GM12878 (cell line): ENCODE data around the gene EPHA2. TPM values are rescaled to one million over a fixed set of nuclear protein-coding genes. Genes with fewer than 3 reads are reported as not detected.

ENCODE experiments used
- ATAC-seq: fragments of 200-7000 bp; cut with Tn5 transposase; 3 replicates; pipeline ENCODE4 v1.9.1; 2020; ENCODE audit warnings: mild to moderate bottlenecking, moderate library complexity
- BruUV-seq: library from RNA; stranded (reverse); fragments of 400-500 nt; replicated peaks from 2 replicates; lab custom pipeline; 2021; lab: Mats Ljungman, UMichigan
- CTCF ChIA-PET: fragments of 300-600 bp; sonication (Branson Sonifier 250); formaldehyde crosslinking; extraction: SDS; loops from one replicate; lab custom pipeline; 2021; ENCODE audit warnings: inconsistent platforms; lab: Yijun Ruan, JAX
- POLR2A ChIA-PET: fragments of 350-600 bp; formaldehyde crosslinking; extraction: SDS; loops from one replicate; lab custom pipeline; 2021; ENCODE audit warnings: inconsistent platforms; lab: Charles Lee
- RAD21 ChIA-PET: fragments of 300-600 bp; sonication (Branson Sonifier 250); formaldehyde crosslinking; loops from one replicate; lab custom pipeline; 2023; ENCODE audit warnings: antibody characterized with exemption; ENCODE audit not compliant: unreplicated experiment; lab: Charles Lee
- SMC1A ChIA-PET: fragments of 300-600 bp; sonication (Branson Sonifier 250); formaldehyde crosslinking; loops from one replicate; lab custom pipeline; 2023; ENCODE audit not compliant: unreplicated experiment, uncharacterized antibody; lab: Charles Lee
- DNase-seq: peaks from one replicate; pipeline ENCODE4 v3.0.0-alpha.2; 2011; ENCODE audit warnings: low read depth, low spot score
- FAIRE-seq: peaks from 3 replicates; lab custom pipeline; 2011; peaks lifted over from hg19 to GRCh38; lab: Jason Lieb, UNC
- H2AFZ ChIP-seq: 2 replicates; pipeline ENCODE4 v1.6.0; 2011; ENCODE audit warnings: low read depth, low read length, control low read depth; ENCODE audit not compliant: control insufficient read depth
- H3K27ac ChIP-seq: 2 replicates; pipeline ENCODE4 v1.5.1; 2011; ENCODE audit warnings: control low read depth; ENCODE audit not compliant: control insufficient read depth, insufficient read depth
- H3K27me3 ChIP-seq, 2 experiments: replicated peaks in 1 of 2; 2 replicates each; pipeline versions ENCODE4 v1.6.0 to v1.6.1; 2011; ENCODE audit warnings: low read length in 1 of 2; ENCODE audit not compliant: control insufficient read depth in 2 of 2, insufficient read depth in 2 of 2
- H3K36me3 ChIP-seq, 2 experiments: 2 replicates each; pipeline ENCODE4 v1.5.1; 2011; ENCODE audit warnings: low read length in 1 of 2; ENCODE audit not compliant: control insufficient read depth in 2 of 2, insufficient read depth in 2 of 2
- H3K4me1 ChIP-seq: 2 replicates; pipeline ENCODE4 v1.6.1; 2011; ENCODE audit warnings: mild to moderate bottlenecking, low read length, moderate library complexity, mixed read lengths; ENCODE audit not compliant: control insufficient read depth, insufficient read depth
- H3K4me2 ChIP-seq: 2 replicates; pipeline ENCODE4 v1.6.0; 2011; ENCODE audit warnings: control low read depth; ENCODE audit not compliant: control insufficient read depth, insufficient read depth
- H3K4me3 ChIP-seq: fragments of 200-600 bp; sonication (generic); 2 replicates; pipeline ENCODE4 v1.5.1; 2016
- H3K79me2 ChIP-seq: 2 replicates; pipeline ENCODE4 v1.6.0; 2011; ENCODE audit warnings: low read length; ENCODE audit not compliant: control insufficient read depth, insufficient read depth
- H3K9ac ChIP-seq: 2 replicates; pipeline ENCODE4 v1.8.0; 2011; ENCODE audit warnings: low read length, control low read depth, mixed read lengths; ENCODE audit not compliant: control insufficient read depth, insufficient read depth
- H3K9me3 ChIP-seq: replicated peaks from 3 replicates; pipeline ENCODE4 v1.5.1; 2011; ENCODE audit warnings: mild to moderate bottlenecking, low read length; ENCODE audit not compliant: control insufficient read depth, insufficient read depth
- H4K20me1 ChIP-seq: 2 replicates; pipeline ENCODE4 v1.6.0; 2011; ENCODE audit not compliant: control insufficient read depth, insufficient read depth
- BRCA1 ChIP-seq: IDR thresholded peaks from 2 replicates; pipeline ENCODE4 v1.6.1; 2011; ENCODE audit warnings: low read depth, low read length, improper control_type of control experiment
- DPF2 ChIP-seq: fragments of 450-650 bp; IDR thresholded peaks from 2 replicates; pipeline ENCODE4 v1.6.1; 2017; ENCODE audit warnings: mild to moderate bottlenecking
- ESRRA ChIP-seq: IDR thresholded peaks from 2 replicates; pipeline ENCODE4 v1.6.1; 2012; ENCODE audit warnings: mild to moderate bottlenecking, low read length, improper control_type of control experiment
- ETV6 ChIP-seq, 2 experiments: fragments of 450-650 bp in 1 of 2; IDR thresholded peaks in 1 of 2; conservative IDR thresholded peaks in 1 of 2; 2 replicates each; pipeline ENCODE4 v1.6.1; 2014; ENCODE audit warnings: antibody characterized with exemption in 1 of 2, borderline replicate concordance in 1 of 2, low read depth in 1 of 2, mild to moderate bottlenecking in 1 of 2, moderate library complexity in 1 of 2
- KAT2A ChIP-seq: conservative IDR thresholded peaks from 2 replicates; pipeline ENCODE4 v1.6.1; 2011; ENCODE audit warnings: low read depth, low read length; ENCODE audit not compliant: control insufficient read depth
- NBN ChIP-seq: fragments of 450-650 bp; IDR thresholded peaks from 2 replicates; pipeline ENCODE4 v1.6.1; 2016
- NR2C1 ChIP-seq: fragments of 450-650 bp; IDR thresholded peaks from 2 replicates; pipeline ENCODE4 v1.6.1; 2017; ENCODE audit warnings: antibody characterized with exemption, mild to moderate bottlenecking, moderate library complexity
- PAX8 ChIP-seq: fragments of 450-650 bp; IDR thresholded peaks from 2 replicates; pipeline ENCODE4 v1.6.1; 2017; ENCODE audit warnings: mild to moderate bottlenecking, moderate library complexity
- POLR2A ChIP-seq: IDR thresholded peaks from 2 replicates; pipeline ENCODE4 v1.6.1; 2011; ENCODE audit warnings: low read depth, mild to moderate bottlenecking, low read length
- RAD21 ChIP-seq: IDR thresholded peaks from 2 replicates; pipeline ENCODE4 v1.6.1; 2011; ENCODE audit warnings: mild to moderate bottlenecking, low read depth, low read length, moderate library complexity; ENCODE audit not compliant: insufficient read depth
- SPI1 ChIP-seq: IDR thresholded peaks from 2 replicates; pipeline ENCODE4 v1.6.1; 2011; ENCODE audit warnings: low read depth, mild to moderate bottlenecking, low read length, moderate library complexity, borderline replicate concordance; ENCODE audit not compliant: insufficient read depth
- SRF ChIP-seq, 2 experiments: IDR thresholded peaks; 2 replicates each; pipeline ENCODE4 v1.6.1; 2011; ENCODE audit warnings: low read depth in 2 of 2, low read length in 2 of 2, mild to moderate bottlenecking in 1 of 2, moderate library complexity in 1 of 2
- TARDBP ChIP-seq: IDR thresholded peaks from 2 replicates; pipeline ENCODE4 v1.6.1; 2016; ENCODE audit warnings: borderline replicate concordance
- ZBED1 ChIP-seq: IDR thresholded peaks from 2 replicates; pipeline ENCODE4 v1.6.1; 2016; ENCODE audit warnings: borderline replicate concordance
- ZNF217 ChIP-seq: fragments of 450-650 bp; IDR thresholded peaks from 2 replicates; pipeline ENCODE4 v1.6.1; 2017; ENCODE audit warnings: antibody characterized with exemption, mild to moderate bottlenecking
- WGBS: methylation state at CpG from one replicate; pipeline ENCODE4 v1.1.6; 2016; ENCODE audit warnings: low lambda C conversion rate; ENCODE audit not compliant: insufficient replicate concordance, insufficient coverage; ENCODE audit errors: missing lambda C conversion rate; 5-methylcytosine and 5-hydroxymethylcytosine counted together
- in situ Hi-C: fragments of 300-500 bp; cut with MboI; formaldehyde crosslinking; loops from 9 replicates; pipeline ENCODE4 v1.14.3; 2018; ENCODE audit warnings: mixed read lengths
- intact Hi-C: fragments of 100-400 bp; cut with micrococcal nuclease; formaldehyde crosslinking; loops from one replicate; pipeline ENCODE4 v1.14.2; 2022; ENCODE audit not compliant: unreplicated experiment
- polyA plus RNA-seq, 11 experiments: library from polyadenylated mRNA; depleted of rRNA in 4 of 11; unstranded in 6 of 11; stranded (reverse) in 5 of 11; fragments of >200 nt; fragmentation: Nextera tagmentation in 4 of 11; fragmentation: Illumina TruSeq in 1 of 11; extraction: Ambion mirVana in 4 of 11; extraction: Trizol in 1 of 11; gene quantifications; 1 replicate in 1 of 11; 2 replicates in 10 of 11; pipeline versions ENCODE4 v1.2.1 to v1.2.3, GENCODE V29; 2011 to 2016; ENCODE audit warnings: inconsistent platforms in 2 of 11, missing spikeins in 2 of 11, low read depth in 1 of 11
- total RNA-seq, 4 experiments: library from RNA; depleted of rRNA in 3 of 4; stranded (reverse); fragments of >200 nt in 3 of 4; fragmentation: Illumina TruSeq in 1 of 4; extraction: Trizol in 1 of 4; gene quantifications; 2 replicates each; pipeline versions ENCODE4 v1.2.1 to v1.2.3, GENCODE V29; 2013 to 2021
- TF ChIP-seq, protein P1 (sequence below): fragments of 450-650 bp; IDR thresholded peaks from 2 replicates; pipeline ENCODE4 v1.6.1; 2017; ENCODE audit warnings: low read depth, mild to moderate bottlenecking, moderate library complexity
- TF ChIP-seq, protein P2 (sequence below): fragments of 450-650 bp; formaldehyde crosslinking; IDR thresholded peaks from 2 replicates; pipeline ENCODE4 v1.4.0; 2022; ENCODE audit warnings: mild to moderate bottlenecking, moderate library complexity
- TF ChIP-seq, protein P3 (sequence below): IDR thresholded peaks from 2 replicates; pipeline ENCODE4 v1.6.1; 2011; ENCODE audit warnings: low read depth, mild to moderate bottlenecking, low read length, moderate library complexity, borderline replicate concordance; ENCODE audit errors: extremely low read depth

EPHA2 gene
- total and polyA plus RNA-seq, 10 of the 15 experiments (the other 5 are each of a cell fraction or from before 2014, with no cell fraction given), result 0.04 to 0.51 (median 0.23) TPM; not detected in 2

DNA sequence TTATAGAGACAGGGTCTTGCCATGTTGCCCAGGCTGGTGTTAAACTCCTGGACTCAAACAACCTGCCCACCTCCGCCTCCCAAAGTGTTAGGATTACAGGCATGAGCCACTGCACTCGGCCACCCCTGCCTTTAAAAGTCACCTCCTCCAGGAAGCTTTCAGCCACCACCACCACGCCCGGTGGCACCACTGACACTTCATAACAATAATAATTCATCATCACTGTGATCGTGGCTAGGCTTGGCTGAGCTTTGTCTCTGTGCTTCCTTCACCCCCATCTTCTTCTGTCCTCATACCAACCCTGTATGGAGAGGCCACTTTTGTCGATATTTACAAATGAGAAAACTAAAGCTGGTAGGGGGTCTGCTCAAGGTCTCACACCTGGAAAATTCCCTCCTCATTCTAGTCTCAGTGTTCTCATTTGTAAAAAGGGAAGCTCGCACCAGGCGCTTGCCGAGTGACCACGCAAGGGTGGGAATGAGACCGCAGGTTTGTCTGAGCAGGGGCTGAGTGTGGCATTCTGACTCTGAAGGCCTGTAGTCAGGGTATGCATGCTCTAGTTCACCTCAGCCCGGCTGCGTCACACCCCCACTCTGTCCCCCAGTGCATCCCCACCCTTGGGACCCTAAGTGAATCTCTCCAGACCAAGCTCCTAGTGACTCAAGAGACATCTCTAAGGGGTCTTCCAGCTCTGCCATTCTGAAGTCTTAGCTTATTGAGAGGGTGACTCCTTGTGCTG, 12.9 kb upstream of the EPHA2 start:
- intact Hi-C loops (no loop called here), in situ Hi-C loops (no loop called here)
- RAD21 ChIA-PET, result interaction anchor here (1.0 to 1.6 kb wide), 3 partner anchors 18 to 90 kb away, joined by 3 to 5 read pairs (median 4); no protein-coding TSS in a partner anchor
- H4K20me1 ChIP-seq, result no peaks in the 10 kb centered on the region
- H3K9me3 ChIP-seq, result no peaks in the 10 kb centered on the region
- ATAC-seq, result peak; percentile 43
- no peak overlapping the region for H3K27ac ChIP-seq
- no peak for FAIRE-seq
- no peak overlapping the region for H3K4me3 ChIP-seq
- SMC1A ChIA-PET, result interaction anchor here (1.1 to 1.2 kb wide), 3 partner anchors 14 to 90 kb away, joined by 3 to 4 read pairs (median 3); no protein-coding TSS in a partner anchor
- H3K27me3 ChIP-seq, result no peaks in the 10 kb centered on the region; a peak in 1 of 4 replicates
- whole genome bisulfite sequencing, result 15% methylated on average over 12 of the region's 13 CpGs
- H3K4me2 ChIP-seq, result no peak overlapping the region
- POLR2A ChIA-PET, result no interaction called here
- no peaks in the 10 kb centered on the region for H3K36me3 ChIP-seq
- H3K79me2 ChIP-seq, result no peaks in the 10 kb centered on the region
- DNase-seq, result no peak
- CTCF ChIA-PET, result interaction anchor here (0.7 to 1.9 kb wide), 5 partner anchors 15 to 90 kb away, joined by 3 to 7 read pairs (median 4); no protein-coding TSS in a partner anchor
- no peak overlapping the region for H2AFZ ChIP-seq
- no TSS peak for BruUV-seq
- H3K9ac ChIP-seq, result no peak overlapping the region
- H3K4me1 ChIP-seq, result no peaks in the 10 kb centered on the region
- no peak for TF ChIP-seq TARDBP
- no peak for TF ChIP-seq KAT2A
- no peak for TF ChIP-seq ZNF217
- TF ChIP-seq SPI1, result no peak
- TF ChIP-seq, protein P1, sequence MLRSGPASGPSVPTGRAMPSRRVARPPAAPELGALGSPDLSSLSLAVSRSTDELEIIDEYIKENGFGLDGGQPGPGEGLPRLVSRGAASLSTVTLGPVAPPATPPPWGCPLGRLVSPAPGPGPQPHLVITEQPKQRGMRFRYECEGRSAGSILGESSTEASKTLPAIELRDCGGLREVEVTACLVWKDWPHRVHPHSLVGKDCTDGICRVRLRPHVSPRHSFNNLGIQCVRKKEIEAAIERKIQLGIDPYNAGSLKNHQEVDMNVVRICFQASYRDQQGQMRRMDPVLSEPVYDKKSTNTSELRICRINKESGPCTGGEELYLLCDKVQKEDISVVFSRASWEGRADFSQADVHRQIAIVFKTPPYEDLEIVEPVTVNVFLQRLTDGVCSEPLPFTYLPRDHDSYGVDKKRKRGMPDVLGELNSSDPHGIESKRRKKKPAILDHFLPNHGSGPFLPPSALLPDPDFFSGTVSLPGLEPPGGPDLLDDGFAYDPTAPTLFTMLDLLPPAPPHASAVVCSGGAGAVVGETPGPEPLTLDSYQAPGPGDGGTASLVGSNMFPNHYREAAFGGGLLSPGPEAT, result no peak
- TF ChIP-seq DPF2, result no peak
- no peak for TF ChIP-seq NR2C1
- TF ChIP-seq, protein P2, sequence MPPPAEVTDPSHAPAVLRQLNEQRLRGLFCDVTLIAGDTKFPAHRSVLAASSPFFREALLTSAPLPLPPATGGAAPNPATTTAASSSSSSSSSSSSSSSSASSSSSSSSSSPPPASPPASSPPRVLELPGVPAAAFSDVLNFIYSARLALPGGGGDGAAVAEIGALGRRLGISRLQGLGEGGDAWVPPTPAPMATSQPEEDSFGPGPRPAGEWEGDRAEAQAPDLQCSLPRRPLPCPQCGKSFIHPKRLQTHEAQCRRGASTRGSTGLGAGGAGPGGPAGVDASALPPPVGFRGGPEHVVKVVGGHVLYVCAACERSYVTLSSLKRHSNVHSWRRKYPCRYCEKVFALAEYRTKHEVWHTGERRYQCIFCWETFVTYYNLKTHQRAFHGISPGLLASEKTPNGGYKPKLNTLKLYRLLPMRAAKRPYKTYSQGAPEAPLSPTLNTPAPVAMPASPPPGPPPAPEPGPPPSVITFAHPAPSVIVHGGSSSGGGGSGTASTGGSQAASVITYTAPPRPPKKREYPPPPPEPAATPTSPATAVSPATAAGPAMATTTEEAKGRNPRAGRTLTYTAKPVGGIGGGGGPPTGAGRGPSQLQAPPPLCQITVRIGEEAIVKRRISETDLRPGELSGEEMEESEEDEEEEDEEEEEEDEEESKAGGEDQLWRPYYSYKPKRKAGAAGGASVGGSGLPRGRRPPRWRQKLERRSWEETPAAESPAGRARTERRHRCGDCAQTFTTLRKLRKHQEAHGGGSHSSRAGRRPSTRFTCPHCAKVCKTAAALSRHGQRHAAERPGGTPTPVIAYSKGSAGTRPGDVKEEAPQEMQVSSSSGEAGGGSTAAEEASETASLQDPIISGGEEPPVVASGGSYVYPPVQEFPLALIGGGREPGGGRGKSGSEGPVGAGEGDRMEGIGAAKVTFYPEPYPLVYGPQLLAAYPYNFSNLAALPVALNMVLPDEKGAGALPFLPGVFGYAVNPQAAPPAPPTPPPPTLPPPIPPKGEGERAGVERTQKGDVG (CRISPR knock-in tag), result no peak
- no peak for TF ChIP-seq PAX8
- no peak for TF ChIP-seq ETV6 (conservative IDR thresholded peaks at IDR 0.05 in 1 of 2, IDR thresholded peaks at IDR 0.05 in 1 of 2; ENCODE audit: borderline replicate concordance in 1 of 2, low read depth in 1 of 2)
- TF ChIP-seq, protein P3, sequence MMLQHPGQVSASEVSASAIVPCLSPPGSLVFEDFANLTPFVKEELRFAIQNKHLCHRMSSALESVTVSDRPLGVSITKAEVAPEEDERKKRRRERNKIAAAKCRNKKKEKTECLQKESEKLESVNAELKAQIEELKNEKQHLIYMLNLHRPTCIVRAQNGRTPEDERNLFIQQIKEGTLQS, result no peak
- TF ChIP-seq POLR2A, result no peak
- TF ChIP-seq NBN, result no peak
- no peak for TF ChIP-seq SRF (IDR thresholded peaks at IDR 0.05; ENCODE audit: low read depth in 2 of 2, low read length in 2 of 2)
- no peak for TF ChIP-seq ZBED1
- TF ChIP-seq ESRRA, result no peak
- no peak for TF ChIP-seq RAD21
- no peak for TF ChIP-seq BRCA1
